Adrenal gland (tissue), 12 donors: ENCODE measurements around the gene ZNF32. TPM values are rescaled to one million over a fixed set of nuclear protein-coding genes. Genes with fewer than 3 reads are reported as not detected.

Source experiments
- DNase-seq, 7 donors: peaks; one replicate each; pipeline ENCODE4 v3.0.0-alpha.2; 2019 to 2020
- H3K27ac ChIP-seq, 5 donors: fragments of 200-600 bp; sonication (generic) in 4 of 5; 1 replicate in 3 of 5; 2 replicates in 2 of 5; pipeline versions ENCODE4 v1.5.1 to v1.8.0; 2016 to 2020; ENCODE audit warnings: mild to moderate bottlenecking in 1 of 5
- H3K27me3 ChIP-seq: fragments of 200-600 bp; 2 replicates; pipeline ENCODE4 v1.8.0; 2021
- H3K36me3 ChIP-seq, 2 donors: fragments of 200-600 bp; replicated peaks in 1 of 2; 1 replicate in 1 of 2; 2 replicates in 1 of 2; pipeline versions ENCODE4 v1.5.1 to v1.8.0; 2018 to 2022
- H3K4me1 ChIP-seq, 2 donors: fragments of 200-600 bp; replicated peaks in 1 of 2; 1 replicate in 1 of 2; 2 replicates in 1 of 2; pipeline versions ENCODE4 v1.5.1 to v1.8.0; 2018 to 2021
- H3K4me3 ChIP-seq, 4 donors: fragments of 200-600 bp; sonication (generic) in 3 of 4; one replicate each; pipeline ENCODE4 v1.5.1; 2016 to 2018
- H3K9me3 ChIP-seq, 3 donors: fragments of 200-600 bp; sonication (generic) in 1 of 3; replicated peaks in 1 of 3; 1 replicate in 2 of 3; 2 replicates in 1 of 3; pipeline versions ENCODE4 v1.5.1 to v1.8.0; 2016 to 2021
- CTCF ChIP-seq, 6 experiments: fragments of 450-650 bp in 4 of 6; fragments of 200-600 bp in 2 of 6; sonication (generic) in 1 of 6; IDR thresholded peaks; 1 replicate in 5 of 6; 2 replicates in 1 of 6; pipeline versions ENCODE4 v1.5.1 to v1.8.0; 2016 to 2021; ENCODE audit warnings: antibody characterized with exemption in 6 of 6, mild to moderate bottlenecking in 2 of 6, moderate library complexity in 1 of 6
- POLR2A ChIP-seq, 2 donors: fragments of 450-650 bp; IDR thresholded peaks; one replicate each; pipeline ENCODE4 v1.6.1; 2017; ENCODE audit warnings: antibody characterized with exemption in 2 of 2, mild to moderate bottlenecking in 2 of 2, moderate library complexity in 1 of 2
- WGBS, 4 donors: extraction: QIAGEN DNeasy Blood & Tissue Kit in 2 of 4; methylation state at CpG; one replicate each; pipeline versions ENCODE4 v1.1.5 to v1.1.7; 2013 to 2017; 5-methylcytosine and 5-hydroxymethylcytosine counted together
- intact Hi-C, 2 donors: fragments of 100-400 bp; cut with DNase I; formaldehyde crosslinking; loops; one replicate each; pipeline versions ENCODE4 v1.14.1 to v1.15.0; 2022 to 2023
- polyA plus RNA-seq, 3 donors: library from polyadenylated mRNA; stranded (reverse); fragments of 200-250 nt in 2 of 3; fragments of 350-450 nt in 1 of 3; fragmentation: Illumina TruSeq in 1 of 3; extraction: RNeasy Lipid Tissue Mini Kit (QIAGEN cat#74804) in 1 of 3; gene quantifications; one replicate each; pipeline ENCODE4 v1.2.3, GENCODE V29; 2013 to 2014
- total RNA-seq, 9 donors: library from RNA; depleted of rRNA in 4 of 9; stranded (reverse); fragments of >200 nt in 4 of 9; fragments of 120-200 nt in 1 of 9; fragmentation: NEBNext Ultra II Directional in 1 of 9; extraction: Animal tissue kit (Norgen Biotek cat#: 25700) in 1 of 9; gene quantifications; one replicate each; pipeline versions ENCODE4 v1.1.0 to v1.2.4, GENCODE V29; 2013 to 2023
- donor health status: healthy with polysubstance abuse.
- donor health status: Bipolar disorder and iron deficiency.
- donor health status: DM: yes; HTN: yes; CAD: no.
- donor health status: DM: no; HTN: no; CAD: no.
- donor health status: DM: no; HTN: no; CAD: no.
- donor health status: DM: yes; HTN: yes; CAD: no.

Gene ZNF32
- total and polyA plus RNA-seq, 12 donors = 18.0 to 77.8 (median 42.5) TPM

GRCh38 chr10:43627942-43628341 lies 20.7 kb downstream of the ZNF32 start:
- intact Hi-C loops = no loop called here
- no peaks in the 10 kb centered on the region for H3K4me1 ChIP-seq
- H3K36me3 ChIP-seq = no peaks in the 10 kb centered on the region
- H3K4me3 ChIP-seq = no peak overlapping the region
- WGBS, 4 donors = 25 to 56% (median 43%) methylated on average over 1 of the region's 1 CpG
- TF ChIP-seq CTCF (IDR thresholded peaks at IDR 0.05) (no peak), POLR2A (IDR thresholded peaks at IDR 0.05) (no peak)
- H3K9me3 ChIP-seq = no peaks in the 10 kb centered on the region
- no peak for DNase-seq
- no peak overlapping the region for H3K27ac ChIP-seq
- no peaks in the 10 kb centered on the region for H3K27me3 ChIP-seq

DNA sequence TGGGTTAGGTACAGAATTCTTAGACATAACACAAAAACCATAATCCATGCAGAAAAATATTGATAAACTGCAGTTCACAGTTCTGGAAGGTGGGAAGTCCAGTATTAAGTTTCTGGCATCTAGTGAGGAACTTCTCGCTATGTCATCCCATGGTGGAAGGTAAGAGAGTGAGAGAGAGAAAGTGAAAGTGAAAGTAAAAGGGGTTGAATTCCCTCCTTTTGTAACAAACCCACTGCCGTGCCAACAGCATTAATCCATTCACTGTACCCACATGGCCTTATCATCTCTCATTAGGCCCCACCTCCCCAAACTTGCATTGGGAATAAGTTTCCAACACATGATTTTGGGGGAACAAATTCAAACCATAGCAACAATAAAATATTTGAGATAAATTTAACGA lies 25.3 kb downstream of the ZNF32 start:
- WGBS, 4 donors = 57 to 64% (median 60%) methylated on average over 3 of the region's 3 CpGs

GRCh38 chr10:43622038-43622437 lies 26.6 kb downstream of the ZNF32 start:
- Histone ChIP-seq H3K36me3 (no peaks in the 10 kb centered on the region), H3K27ac (no peak overlapping the region), H3K9me3 (peaks cover 0 to 4% (median 0%) of the 10 kb centered on the region in 3 donors), H3K4me3 (no peak overlapping the region), H3K4me1 (no peaks in the 10 kb centered on the region), H3K27me3 (no peaks in the 10 kb centered on the region)
- no peak for TF ChIP-seq POLR2A (IDR thresholded peaks at IDR 0.05)
- TF ChIP-seq CTCF (IDR thresholded peaks at IDR 0.05) = no peak
- intact Hi-C loops = no loop called here
- no peak for DNase-seq
- 73 to 88% (median 75%) methylated on average over 2 of the region's 2 CpGs for WGBS, 4 donors

More for the DNA sequence above, 25.3 kb downstream of the ZNF32 start:
- TF ChIP-seq CTCF (IDR thresholded peaks at IDR 0.05) (no peak), POLR2A (IDR thresholded peaks at IDR 0.05) (no peak)
- no peak for DNase-seq
- intact Hi-C loops = no loop called here
- no peaks in the 10 kb centered on the region for H3K9me3 ChIP-seq
- no peaks in the 10 kb centered on the region for H3K27me3 ChIP-seq
- no peaks in the 10 kb centered on the region for H3K36me3 ChIP-seq
- no peak overlapping the region for H3K27ac ChIP-seq
- peak overlapping the region in 1 of 4 donors; percentile 36 for H3K4me3 ChIP-seq
- no peaks in the 10 kb centered on the region for H3K4me1 ChIP-seq

DNA sequence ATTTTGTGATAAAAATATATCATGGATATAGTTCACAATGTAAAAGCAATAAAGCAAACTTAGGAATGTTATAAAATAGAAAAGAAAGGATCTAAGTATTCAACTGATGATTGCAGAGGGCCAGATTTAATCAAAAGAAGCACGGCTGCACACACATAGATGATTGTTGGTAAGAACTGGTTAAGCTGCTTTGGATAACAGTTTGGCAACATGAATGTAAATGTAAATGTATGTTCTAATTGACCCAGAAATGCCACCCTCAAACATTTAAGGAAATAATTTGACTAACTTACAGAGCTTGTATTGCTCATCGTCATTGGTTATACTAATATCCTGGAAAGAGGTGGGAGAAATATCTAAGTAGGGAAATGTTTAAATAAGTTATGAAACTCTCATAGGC lies 29.3 kb downstream of the ZNF32 start:
- intact Hi-C loops = no loop called here
- no peak for DNase-seq
- H3K27ac ChIP-seq = no peak overlapping the region
- H3K4me3 ChIP-seq = no peak overlapping the region
- H3K9me3 ChIP-seq = peaks cover 5 to 13% (median 7%) of the 10 kb centered on the region in 3 donors
- no peaks in the 10 kb centered on the region for H3K27me3 ChIP-seq
- TF ChIP-seq CTCF (IDR thresholded peaks at IDR 0.05) = no peak
- TF ChIP-seq POLR2A (IDR thresholded peaks at IDR 0.05) = no peak
- WGBS, 4 donors = 93 to 96% (median 95%) methylated on average over 2 of the region's 2 CpGs
- no peaks in the 10 kb centered on the region for H3K36me3 ChIP-seq
- H3K4me1 ChIP-seq = no peaks in the 10 kb centered on the region
